ENCODE results near the gene C1S. TPM values are rescaled to one million over a fixed set of nuclear protein-coding genes. Genes with fewer than 3 reads are reported as not detected.
"Not testable (repeated sequence)": the region's sequence is repeated elsewhere in the genome, so short reads cannot be mapped to it uniquely, and the experiment has no call there.

Gene C1S
- total RNA-seq, 8 experiments from 2014 or later = 1.3 to 909 (median 17.9) TPM

DNA sequence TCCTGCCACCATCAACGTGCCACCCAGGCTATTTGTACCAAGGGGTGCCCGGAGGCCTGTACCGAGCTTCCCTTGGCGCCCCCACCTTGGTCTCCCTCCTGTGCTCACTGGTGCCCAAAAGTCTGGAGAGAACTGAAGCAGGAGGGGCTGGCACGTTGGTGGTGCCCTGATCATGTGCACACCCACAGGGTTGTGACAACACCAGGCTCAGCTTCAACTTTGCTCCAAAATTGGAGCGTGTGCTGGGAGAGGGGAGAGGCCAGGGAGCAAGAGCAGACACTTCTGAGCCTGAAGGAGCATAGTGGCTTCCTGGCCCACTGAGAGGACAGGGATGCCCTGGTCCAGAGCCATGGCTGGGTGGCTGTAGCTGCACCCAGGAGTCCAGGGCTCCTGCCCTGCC, 29.2 kb upstream of the C1S start:
- 50 to 100% (median 76%) methylated on average over 1 to 2 of the region's 6 CpGs; no CpG with 5 or more reads in 5 of the 10 experiments for WGBS, 10 experiments
- H3K4me1 ChIP-seq (replicated peaks in 1 of 2) = no peaks in the 10 kb centered on the region
- H3K4me3 ChIP-seq = no peak overlapping the region
- no peak for ATAC-seq (replicated peaks in 6 of 8)
- H3K27ac ChIP-seq = no peak overlapping the region
- in situ Hi-C loops (cut with MboI; ENCODE audit: low pct_unique_long_range_greater_than_20kb in 2 of 9, low sequenced_read_pairs in 9 of 9, unreplicated experiment in 9 of 9) = no loop called here

DNA sequence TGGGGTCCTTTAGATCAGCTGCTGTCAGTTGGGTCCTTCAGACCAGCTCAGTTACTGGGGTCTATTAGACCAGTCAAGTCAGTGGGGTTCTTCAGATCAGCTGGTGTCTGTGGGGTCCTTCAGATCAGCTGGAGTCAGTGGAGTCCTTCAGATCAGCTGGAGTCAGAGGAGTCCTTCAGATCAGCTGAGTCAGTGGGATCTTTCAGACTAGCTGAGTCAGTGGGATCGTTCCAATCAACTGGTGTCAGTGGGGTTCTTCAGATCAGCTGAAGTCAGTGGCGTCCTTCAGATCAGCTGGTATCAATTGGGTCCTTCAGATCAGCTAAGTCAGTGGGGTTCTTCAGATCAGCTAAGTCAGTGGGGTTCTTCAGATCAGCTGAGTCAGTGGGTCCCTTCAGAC, 27.5 kb upstream of the C1S start:
- Histone ChIP-seq H3K4me1 (replicated peaks in 1 of 2) (no peaks in the 10 kb centered on the region), H3K27ac (no peak overlapping the region), H3K4me3 (no peak overlapping the region)
- in situ Hi-C loops (cut with MboI; ENCODE audit: low pct_unique_long_range_greater_than_20kb in 2 of 9, low sequenced_read_pairs in 9 of 9, unreplicated experiment in 9 of 9) = no loop called here
- no peak for ATAC-seq (replicated peaks in 6 of 8)
- 57 to 67% methylated on average over 1 of the region's 2 CpGs; no CpG with 5 or more reads in 8 of the 10 experiments for WGBS, 10 experiments

DNA sequence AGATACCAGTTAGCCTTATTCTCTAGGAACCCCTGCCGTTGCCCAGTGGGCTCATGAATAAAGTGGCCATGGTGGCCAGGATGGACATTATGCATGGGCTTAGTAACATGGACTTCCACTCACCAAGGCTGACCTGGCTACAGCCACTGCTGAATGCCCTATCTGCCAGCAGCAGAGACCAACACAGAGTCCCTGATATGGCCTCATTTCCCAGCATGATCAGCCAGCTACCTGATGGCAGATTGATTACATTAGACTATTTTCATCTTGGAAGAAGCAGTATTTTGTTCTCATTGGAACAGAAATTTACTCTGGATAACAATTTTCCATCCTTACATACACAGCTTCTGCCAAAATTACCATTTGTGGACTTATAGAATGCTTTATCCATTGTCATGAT, 26.1 kb upstream of the C1S start:
- no peak overlapping the region for H3K27ac ChIP-seq
- H3K4me1 ChIP-seq (replicated peaks in 1 of 2) = no peaks in the 10 kb centered on the region
- no peak for ATAC-seq (replicated peaks in 6 of 8)
- no peak overlapping the region for H3K4me3 ChIP-seq
- in situ Hi-C loops (cut with MboI; ENCODE audit: low pct_unique_long_range_greater_than_20kb in 2 of 9, low sequenced_read_pairs in 9 of 9, unreplicated experiment in 9 of 9) = no loop called here
- WGBS, 10 experiments = 14 to 100% (median 83%) methylated on average over 1 of the region's 1 CpG; no CpG with 5 or more reads in 3 of the 10 experiments

DNA sequence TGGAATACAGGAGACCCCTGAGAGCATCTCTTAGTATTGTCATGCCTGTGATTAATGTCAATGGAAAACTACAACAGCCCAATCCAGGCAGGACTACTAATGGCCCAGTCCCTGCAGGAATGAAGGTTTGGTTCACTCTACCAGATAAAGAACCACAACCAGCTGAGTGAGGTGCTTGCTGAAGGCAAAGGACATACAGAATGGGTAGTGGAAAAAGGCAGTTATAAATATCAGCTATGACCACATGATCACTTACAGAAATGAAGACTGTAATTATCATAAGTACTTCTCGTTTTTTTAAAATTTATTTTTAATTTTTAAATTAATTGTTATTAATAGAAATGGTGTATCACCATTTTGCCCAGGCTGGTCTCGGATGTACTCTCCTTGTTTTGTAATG, 25.1 kb upstream of the C1S start:
- no peak for ATAC-seq (replicated peaks in 6 of 8)
- Histone ChIP-seq H3K27ac (no peak overlapping the region), H3K4me1 (replicated peaks in 1 of 2) (no peaks in the 10 kb centered on the region), H3K4me3 (no peak overlapping the region)
- WGBS, 10 experiments = 19 to 65% (median 45%) methylated on average over 1 to 2 of the region's 2 CpGs
- in situ Hi-C loops (cut with MboI; ENCODE audit: low pct_unique_long_range_greater_than_20kb in 2 of 9, low sequenced_read_pairs in 9 of 9, unreplicated experiment in 9 of 9) = no loop called here

DNA sequence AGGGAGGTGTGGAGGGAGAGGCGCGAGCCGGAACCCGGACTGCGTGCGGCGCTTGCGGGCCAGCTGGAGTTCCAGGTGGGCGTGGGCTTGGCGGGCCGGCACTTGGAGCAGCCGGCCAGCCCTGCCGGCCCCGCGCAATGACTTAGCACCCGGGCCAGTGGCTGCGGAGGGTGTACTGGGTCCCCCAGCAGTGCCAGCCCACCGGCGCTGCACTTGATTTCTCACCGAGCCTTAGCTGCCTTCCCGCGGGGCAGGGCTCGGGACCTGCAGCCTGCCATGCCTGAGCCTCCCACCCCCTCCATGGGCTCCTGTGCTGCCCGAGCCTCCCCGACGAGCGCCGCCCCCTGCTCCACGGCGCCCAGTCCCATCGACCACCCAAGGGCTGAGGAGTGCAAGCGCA, 23.1 kb upstream of the C1S start:
- H3K27ac ChIP-seq; in situ Hi-C loops (cut with MboI; ENCODE audit: low pct_unique_long_range_greater_than_20kb in 2 of 9, low sequenced_read_pairs in 9 of 9, unreplicated experiment in 9 of 9); H3K4me3 ChIP-seq; H3K4me1 ChIP-seq (replicated peaks in 1 of 2); ATAC-seq (replicated peaks in 6 of 8): not testable (repeated sequence)
- WGBS, 10 experiments = 100% methylated on average over 4 of the region's 32 CpGs; no CpG with 5 or more reads in 9 of the 10 experiments

DNA sequence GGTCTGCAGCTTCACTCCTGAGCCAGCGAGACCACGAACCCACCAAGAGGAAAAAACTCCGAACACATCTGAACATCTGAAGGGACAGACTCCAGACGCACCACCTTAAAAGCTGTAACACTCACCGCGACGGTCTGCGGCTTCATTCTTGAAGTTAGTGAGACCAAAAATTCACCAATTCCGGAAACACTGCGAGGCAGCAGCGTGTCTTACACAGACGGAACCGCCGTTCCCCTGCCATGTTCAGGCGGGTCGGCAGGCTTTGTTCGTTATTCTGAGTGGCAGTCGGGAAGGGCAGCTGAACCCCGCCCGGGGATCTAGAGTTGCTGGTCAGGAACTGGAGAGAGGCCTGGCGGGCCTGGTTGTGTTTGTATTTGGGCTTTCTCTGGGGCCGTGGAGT, 21.9 kb upstream of the C1S start:
- no peak for ATAC-seq (replicated peaks in 6 of 8)
- WGBS, 10 experiments = 83 to 100% (median 93%) methylated on average over 4 to 13 of the region's 22 CpGs; no CpG with 5 or more reads in 2 of the 10 experiments

DNA sequence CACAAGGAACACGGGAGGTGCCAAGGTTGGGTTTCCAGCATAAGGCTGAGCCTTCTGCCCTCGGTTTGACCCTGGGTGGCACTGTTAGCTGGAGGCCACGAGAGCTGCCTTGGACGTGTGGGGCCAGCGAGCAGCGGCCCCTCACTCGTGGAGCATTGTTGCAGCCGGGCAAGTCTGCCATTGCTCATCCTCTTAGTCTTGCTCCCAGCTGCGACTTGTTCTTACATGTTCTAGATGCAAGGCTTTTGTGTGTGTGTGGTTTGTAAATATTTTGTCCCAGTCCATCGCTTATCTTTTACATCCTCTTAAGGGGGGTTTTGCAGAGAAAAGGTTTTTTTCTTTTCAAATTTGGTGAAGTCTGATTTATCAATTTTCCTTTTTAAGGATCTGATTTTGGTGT, 21.1 kb upstream of the C1S start:
- no peak overlapping the region for H3K27ac ChIP-seq
- in situ Hi-C loops (cut with MboI; ENCODE audit: low pct_unique_long_range_greater_than_20kb in 2 of 9, low sequenced_read_pairs in 9 of 9, unreplicated experiment in 9 of 9) = no loop called here
- no peaks in the 10 kb centered on the region for H3K4me1 ChIP-seq (replicated peaks in 1 of 2)
- ATAC-seq (replicated peaks in 6 of 8) = peak in 1 of 8 experiments; percentile 22
- WGBS, 10 experiments = 37 to 94% (median 84%) methylated on average over 1 to 9 of the region's 10 CpGs
- no peak overlapping the region for H3K4me3 ChIP-seq

More for the DNA sequence above, 21.9 kb upstream of the C1S start:
- Histone ChIP-seq H3K27ac (no peak overlapping the region), H3K4me1 (replicated peaks in 1 of 2) (no peaks in the 10 kb centered on the region), H3K4me3 (no peak overlapping the region)
- in situ Hi-C loops (cut with MboI; ENCODE audit: low pct_unique_long_range_greater_than_20kb in 2 of 9, low sequenced_read_pairs in 9 of 9, unreplicated experiment in 9 of 9) = no loop called here

DNA sequence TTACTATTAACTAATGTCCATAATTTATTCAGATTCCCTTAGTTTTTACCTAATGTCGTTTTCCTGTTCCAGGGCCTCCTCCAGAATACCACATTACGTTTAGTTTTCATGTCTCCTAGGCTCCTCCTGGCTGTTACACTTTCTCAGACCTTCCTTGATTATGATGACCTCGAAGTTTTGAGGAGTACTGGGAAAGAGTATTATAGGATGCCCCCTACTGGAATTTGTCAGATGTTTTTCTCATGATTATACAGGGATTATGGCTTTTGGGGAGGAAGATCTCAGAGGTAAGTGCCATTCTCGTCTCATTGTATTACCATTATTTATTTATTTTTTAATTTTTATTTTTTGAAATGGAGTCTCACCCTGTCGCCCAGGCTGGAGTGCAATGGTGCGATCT, 17.7 kb upstream of the C1S start:
- Histone ChIP-seq H3K4me3 (no peak overlapping the region), H3K27ac (no peak overlapping the region), H3K4me1 (replicated peaks in 1 of 2) (no peaks in the 10 kb centered on the region)
- peak in 3 of 8 experiments; percentile 72 to 90 (median 79) for ATAC-seq (replicated peaks in 6 of 8)
- 0 to 87% (median 49%) methylated on average over 1 to 6 of the region's 6 CpGs for WGBS, 10 experiments
- in situ Hi-C loops (cut with MboI; ENCODE audit: low pct_unique_long_range_greater_than_20kb in 2 of 9, low sequenced_read_pairs in 9 of 9, unreplicated experiment in 9 of 9) = no loop called here

DNA sequence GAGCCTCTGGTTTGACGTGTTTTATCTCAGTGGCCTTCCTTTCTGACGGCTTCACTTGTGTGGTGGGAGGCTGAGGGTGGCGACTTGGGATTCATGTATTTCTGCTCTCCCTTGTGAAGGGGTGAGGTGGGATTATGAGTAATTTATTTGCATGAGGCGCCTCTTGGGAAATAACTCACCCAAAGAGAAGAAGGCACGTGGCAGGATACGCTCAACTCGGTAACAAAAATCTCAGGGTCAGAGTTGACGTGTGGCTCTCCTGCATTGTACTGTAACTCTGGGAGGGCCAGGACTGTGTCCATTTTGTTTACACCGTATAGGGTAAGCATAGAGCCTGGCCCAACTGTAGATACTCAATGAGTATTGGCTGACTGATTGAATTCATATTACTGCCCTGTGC, 14.6 kb upstream of the C1S start:
- in situ Hi-C loops (cut with MboI; ENCODE audit: low pct_unique_long_range_greater_than_20kb in 2 of 9, low sequenced_read_pairs in 9 of 9, unreplicated experiment in 9 of 9) = no loop called here
- ATAC-seq (replicated peaks in 6 of 8) = no peak
- Histone ChIP-seq H3K4me1 (replicated peaks in 1 of 2) (no peaks in the 10 kb centered on the region), H3K4me3 (no peak overlapping the region), H3K27ac (no peak overlapping the region)
- WGBS, 10 experiments = 70 to 94% (median 89%) methylated on average over 1 to 8 of the region's 9 CpGs; no CpG with 5 or more reads in 1 of the 10 experiments

DNA sequence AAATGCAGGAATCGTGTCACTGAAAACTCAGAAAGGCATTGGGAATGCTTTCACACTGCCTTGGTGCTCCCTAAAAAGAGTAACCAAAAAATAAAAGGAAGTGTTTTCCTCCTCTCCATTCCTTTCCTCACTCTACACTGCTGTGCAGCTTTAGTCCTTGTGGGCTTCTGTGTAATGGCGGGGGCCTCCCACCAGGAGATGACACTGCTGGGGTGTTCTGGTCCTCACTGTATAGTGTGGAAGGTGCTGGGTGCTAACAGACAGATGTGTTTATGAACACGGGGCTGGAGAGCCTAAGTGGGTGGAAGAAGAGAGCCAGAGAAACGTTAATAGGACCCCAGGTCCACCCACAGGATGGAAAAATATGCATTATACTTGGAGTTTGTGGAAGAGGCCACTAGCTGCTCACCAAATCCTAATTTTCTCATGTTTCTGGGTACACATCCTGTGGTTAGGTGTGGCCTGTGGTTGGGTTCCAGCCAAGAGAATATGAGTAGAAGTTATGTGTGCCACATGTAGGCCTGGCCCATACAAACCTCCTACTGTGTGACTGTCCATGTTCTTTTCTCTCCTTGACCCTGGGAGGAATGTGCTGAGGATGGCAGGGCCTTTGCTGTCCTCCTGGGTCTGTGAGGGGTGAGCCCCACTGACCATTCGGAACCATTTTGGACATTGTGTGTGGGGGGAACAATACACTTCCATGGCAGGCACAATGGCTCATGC, 14.0 kb upstream of the C1S start:
- peak in 1 of 8 experiments; percentile 20 for ATAC-seq (replicated peaks in 6 of 8)
- Histone ChIP-seq H3K27ac (no peak overlapping the region), H3K4me1 (replicated peaks in 1 of 2) (no peaks in the 10 kb centered on the region), H3K4me3 (no peak overlapping the region)
- in situ Hi-C loops (cut with MboI; ENCODE audit: low pct_unique_long_range_greater_than_20kb in 2 of 9, low sequenced_read_pairs in 9 of 9, unreplicated experiment in 9 of 9) = no loop called here
- WGBS, 10 experiments = 50 to 100% (median 78%) methylated on average over 1 to 4 of the region's 5 CpGs

DNA sequence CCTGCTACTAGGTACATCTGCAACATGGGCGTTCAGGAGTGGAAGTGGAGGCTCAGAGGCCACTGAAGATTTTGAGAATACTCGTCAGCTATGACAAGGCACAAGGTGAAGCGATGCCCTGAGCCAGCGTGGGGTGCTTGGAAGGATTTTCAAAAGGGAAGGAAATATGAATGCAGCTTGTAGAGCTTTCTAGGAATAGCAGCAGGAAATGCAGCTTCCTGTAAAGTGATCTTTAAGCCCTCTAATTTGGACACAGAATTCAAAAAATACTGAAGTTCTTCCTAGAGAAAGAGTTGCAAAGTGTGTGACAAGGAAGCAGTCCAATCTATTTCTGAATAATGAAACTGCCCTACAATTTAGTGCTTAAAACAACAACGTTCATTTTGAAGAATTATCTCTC, 13.2 kb upstream of the C1S start:
- WGBS, 10 experiments = 61 to 100% (median 82%) methylated on average over 1 to 4 of the region's 5 CpGs; no CpG with 5 or more reads in 2 of the 10 experiments
- in situ Hi-C loops (cut with MboI; ENCODE audit: low pct_unique_long_range_greater_than_20kb in 2 of 9, low sequenced_read_pairs in 9 of 9, unreplicated experiment in 9 of 9) = no loop called here
- H3K4me1 ChIP-seq (replicated peaks in 1 of 2) = no peaks in the 10 kb centered on the region
- no peak overlapping the region for H3K27ac ChIP-seq
- no peak overlapping the region for H3K4me3 ChIP-seq
- no peak for ATAC-seq (replicated peaks in 6 of 8)

DNA sequence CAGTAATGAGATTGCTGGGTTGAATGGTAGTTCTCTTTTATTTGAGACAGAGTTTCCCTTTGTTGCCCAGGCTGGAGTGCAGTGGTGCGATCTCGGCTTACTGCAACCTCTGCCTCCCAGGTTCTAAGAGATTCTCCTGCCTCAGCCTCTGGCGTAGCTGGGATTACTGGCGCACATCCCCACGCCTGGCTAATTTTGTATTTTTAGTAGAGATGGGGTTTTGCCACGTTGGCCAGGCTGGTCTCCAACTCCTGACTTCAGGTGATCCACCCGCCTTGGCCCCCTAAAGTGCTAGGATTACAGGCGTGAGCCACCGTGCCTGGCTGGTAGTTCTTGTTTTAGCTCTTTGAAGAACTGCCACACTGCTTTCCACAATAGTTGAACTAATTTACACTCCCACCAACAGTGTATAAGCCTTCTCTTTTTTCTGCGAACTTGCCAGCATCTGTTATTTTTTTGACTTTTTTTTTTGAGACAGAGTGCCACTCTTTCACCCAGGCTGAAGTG, 11.0 kb upstream of the C1S start:
- H3K27ac ChIP-seq; ATAC-seq (replicated peaks in 6 of 8); H3K4me3 ChIP-seq; H3K4me1 ChIP-seq (replicated peaks in 1 of 2); in situ Hi-C loops (cut with MboI; ENCODE audit: low pct_unique_long_range_greater_than_20kb in 2 of 9, low sequenced_read_pairs in 9 of 9, unreplicated experiment in 9 of 9): not testable (repeated sequence)
- 71 to 92% (median 88%) methylated on average over 1 to 10 of the region's 10 CpGs; no CpG with 5 or more reads in 1 of the 10 experiments for WGBS, 10 experiments

DNA sequence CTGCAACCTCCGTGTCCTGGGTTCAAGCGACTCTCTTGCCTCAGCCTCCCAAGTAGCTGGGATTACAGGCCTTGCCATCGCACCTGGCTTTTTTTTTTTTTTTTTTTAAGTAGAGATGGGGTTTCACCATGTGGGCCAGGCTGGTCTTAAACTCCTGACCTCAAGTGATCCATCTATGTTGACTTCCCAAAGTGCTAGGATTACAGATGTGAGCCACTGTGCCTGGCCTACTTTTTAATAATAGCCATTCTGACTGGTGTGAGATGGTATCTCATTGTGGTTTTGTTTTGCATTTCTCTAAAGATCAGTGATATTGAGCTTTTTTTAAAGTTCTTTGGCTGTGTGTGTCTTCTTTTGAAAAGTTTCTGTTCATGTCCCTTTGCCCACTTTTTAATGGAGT, 10.5 kb upstream of the C1S start:
- in situ Hi-C loops (cut with MboI; ENCODE audit: low pct_unique_long_range_greater_than_20kb in 2 of 9, low sequenced_read_pairs in 9 of 9, unreplicated experiment in 9 of 9); H3K4me1 ChIP-seq (replicated peaks in 1 of 2); H3K27ac ChIP-seq; H3K4me3 ChIP-seq: not testable (repeated sequence)
- peak in 1 of 8 experiments; percentile 52 for ATAC-seq (replicated peaks in 6 of 8)
- 20 to 100% (median 100%) methylated on average over 1 to 2 of the region's 3 CpGs; no CpG with 5 or more reads in 3 of the 10 experiments for WGBS, 10 experiments

DNA sequence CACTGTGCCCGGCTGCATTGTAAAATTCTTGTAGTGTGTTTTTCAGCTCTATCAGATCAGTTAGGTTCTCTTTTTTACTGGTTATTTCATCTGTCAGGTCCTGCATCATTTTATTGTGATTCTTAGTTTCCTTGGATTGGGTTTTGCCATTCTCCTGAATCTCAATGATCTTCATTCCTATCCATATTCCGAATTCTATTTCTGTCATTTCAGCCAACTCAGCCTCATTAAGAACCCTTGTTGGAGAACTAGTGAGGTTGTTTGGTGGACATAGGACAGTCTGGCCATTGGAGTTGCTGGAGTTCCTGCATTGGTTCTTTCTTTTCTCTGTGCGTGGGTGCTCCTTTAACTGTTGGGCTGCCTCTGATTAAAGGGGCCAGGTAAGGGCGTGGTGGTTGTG, 5.6 kb upstream of the C1S start:
- 0 to 100% (median 68%) methylated on average over 1 to 3 of the region's 4 CpGs; no CpG with 5 or more reads in 1 of the 10 experiments for WGBS, 10 experiments
- H3K27ac ChIP-seq = no peak overlapping the region
- in situ Hi-C loops (cut with MboI; ENCODE audit: low pct_unique_long_range_greater_than_20kb in 2 of 9, low sequenced_read_pairs in 9 of 9, unreplicated experiment in 9 of 9) = no loop called here
- no peaks in the 10 kb centered on the region for H3K4me1 ChIP-seq (replicated peaks in 1 of 2)
- ATAC-seq (replicated peaks in 6 of 8) = no peak
- no peak overlapping the region for H3K4me3 ChIP-seq
